ENCODE measurements around the gene RNF212.
"Not testable (repeated sequence)": the region's sequence is repeated elsewhere in the genome, so short reads cannot be mapped to it uniquely, and the experiment has no call there.

RNF212 gene

GRCh38 chr4:1056671-1057402 is 56.5 kb downstream of the RNF212 start:
- TF ChIP-seq, protein P1, sequence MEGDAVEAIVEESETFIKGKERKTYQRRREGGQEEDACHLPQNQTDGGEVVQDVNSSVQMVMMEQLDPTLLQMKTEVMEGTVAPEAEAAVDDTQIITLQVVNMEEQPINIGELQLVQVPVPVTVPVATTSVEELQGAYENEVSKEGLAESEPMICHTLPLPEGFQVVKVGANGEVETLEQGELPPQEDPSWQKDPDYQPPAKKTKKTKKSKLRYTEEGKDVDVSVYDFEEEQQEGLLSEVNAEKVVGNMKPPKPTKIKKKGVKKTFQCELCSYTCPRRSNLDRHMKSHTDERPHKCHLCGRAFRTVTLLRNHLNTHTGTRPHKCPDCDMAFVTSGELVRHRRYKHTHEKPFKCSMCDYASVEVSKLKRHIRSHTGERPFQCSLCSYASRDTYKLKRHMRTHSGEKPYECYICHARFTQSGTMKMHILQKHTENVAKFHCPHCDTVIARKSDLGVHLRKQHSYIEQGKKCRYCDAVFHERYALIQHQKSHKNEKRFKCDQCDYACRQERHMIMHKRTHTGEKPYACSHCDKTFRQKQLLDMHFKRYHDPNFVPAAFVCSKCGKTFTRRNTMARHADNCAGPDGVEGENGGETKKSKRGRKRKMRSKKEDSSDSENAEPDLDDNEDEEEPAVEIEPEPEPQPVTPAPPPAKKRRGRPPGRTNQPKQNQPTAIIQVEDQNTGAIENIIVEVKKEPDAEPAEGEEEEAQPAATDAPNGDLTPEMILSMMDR (IDR thresholded peaks at IDR 0.05; ENCODE audit: extremely low read depth, missing control alignments), result no peak
- DNase-seq (ENCODE audit: low spot score), result no peak

- TF ChIP-seq, protein P1 (IDR thresholded peaks at IDR 0.05; ENCODE audit: extremely low read depth, missing control alignments), result no peak
- DNase-seq (ENCODE audit: low spot score), result peak; percentile 73
These were observed 57.4 kb downstream of the RNF212 start for GRCh38 chr4:1055721-1056590.

GRCh38 chr4:1055243-1055701 is 58.1 kb downstream of the RNF212 start:
- not testable (repeated sequence) for DNase-seq (ENCODE audit: low spot score)

DNA sequence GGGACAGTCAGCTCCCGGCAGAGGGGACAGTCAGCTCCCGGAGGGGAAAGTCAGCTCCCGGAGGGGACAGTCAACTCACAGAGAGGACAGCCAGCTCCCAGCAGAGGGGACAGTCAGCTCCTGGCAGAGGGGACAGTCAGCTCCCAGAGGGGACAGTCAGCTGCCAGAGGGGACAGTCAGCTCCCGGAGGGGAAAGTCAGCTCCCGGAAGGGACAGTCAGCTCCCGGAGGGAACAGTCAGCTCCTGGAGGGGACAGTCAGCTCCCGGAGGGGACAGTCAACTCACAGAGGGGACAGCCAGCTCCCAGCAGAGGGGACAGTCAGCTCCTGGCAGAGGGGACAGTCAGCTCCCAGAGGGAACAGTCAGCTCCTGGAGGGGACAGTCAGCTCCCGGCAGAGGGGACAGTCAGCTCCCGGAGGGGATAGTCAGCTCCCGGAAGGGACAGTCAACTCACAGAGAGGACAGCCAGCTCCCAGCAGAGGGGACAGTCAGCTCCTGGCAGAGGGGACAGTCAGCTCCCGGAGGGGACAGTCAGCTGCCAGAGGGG is 58.6 kb downstream of the RNF212 start:
- not testable (repeated sequence) for DNase-seq (ENCODE audit: low spot score)

DNA sequence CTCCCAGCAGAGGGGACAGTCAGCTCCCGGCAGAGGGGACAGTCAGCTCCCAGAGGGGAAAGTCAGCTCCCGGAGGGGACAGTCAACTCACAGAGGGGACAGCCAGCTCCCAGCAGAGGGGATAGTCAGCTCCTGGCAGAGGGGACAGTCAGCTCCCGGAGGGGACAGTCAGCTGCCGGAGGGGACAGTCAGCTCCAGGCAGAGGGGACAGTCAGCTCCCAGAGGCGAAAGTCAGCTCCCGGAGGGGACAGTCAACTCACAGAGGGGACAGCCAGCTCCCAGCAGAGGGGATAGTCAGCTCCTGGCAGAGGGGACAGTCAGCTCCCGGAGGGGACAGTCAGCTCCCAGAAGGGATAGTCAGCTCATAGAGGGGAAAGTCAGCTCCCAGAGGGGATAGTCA is 59.5 kb downstream of the RNF212 start:
- DNase-seq (ENCODE audit: low spot score), result not testable (repeated sequence)

DNA sequence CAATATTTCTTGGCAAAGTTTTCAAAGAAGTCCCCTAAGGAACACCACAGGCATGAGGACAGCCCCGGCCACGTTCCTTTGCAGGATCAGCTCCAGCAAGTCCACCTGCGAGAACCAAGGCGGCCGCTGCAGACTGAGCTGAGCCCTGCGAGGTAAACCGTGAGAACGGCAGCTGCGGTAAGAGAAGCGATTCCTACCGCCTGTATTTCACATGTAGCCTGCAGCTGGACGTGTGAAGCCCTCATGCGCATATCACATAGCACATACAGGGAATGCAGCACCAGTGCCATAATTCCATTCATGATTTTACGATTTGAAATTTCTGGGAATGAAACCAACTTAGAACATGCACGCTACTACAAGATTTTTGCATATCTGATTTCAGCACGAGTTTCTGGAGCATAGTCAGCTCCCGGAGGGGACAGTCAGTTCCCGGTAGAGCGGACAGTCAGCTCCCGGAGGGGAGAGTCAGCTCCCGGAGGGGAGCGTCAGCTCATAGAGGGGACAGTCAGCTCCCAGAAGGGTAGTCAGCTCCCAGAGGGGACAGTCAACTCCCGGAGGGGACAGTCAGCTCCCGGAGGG is 60.2 kb downstream of the RNF212 start:
- TF ChIP-seq, protein P1 (IDR thresholded peaks at IDR 0.05; ENCODE audit: extremely low read depth, missing control alignments), result no peak
- no peak for DNase-seq (ENCODE audit: low spot score)

DNA sequence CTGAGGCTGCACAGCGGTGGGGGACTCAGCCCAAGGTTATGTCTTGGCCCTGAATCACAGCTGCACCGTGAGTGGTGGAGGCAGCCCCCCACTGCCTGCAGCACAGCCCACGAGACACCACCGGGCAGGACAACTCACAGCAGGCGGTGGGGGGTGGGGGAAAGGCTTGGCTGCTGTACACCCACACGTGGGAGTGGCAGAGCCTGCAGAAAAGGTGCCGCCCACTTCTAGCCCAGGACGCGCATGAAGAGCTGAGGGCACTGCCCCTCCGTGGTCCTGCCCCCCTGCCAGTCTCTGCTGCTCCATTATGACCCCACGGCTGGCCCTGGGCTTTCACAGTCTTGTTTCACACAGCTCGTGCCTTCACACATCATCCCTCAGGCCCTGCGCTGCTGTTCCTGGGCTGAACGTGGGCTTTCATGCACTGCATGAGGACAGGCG is 61.1 kb downstream of the RNF212 start:
- DNase-seq (ENCODE audit: low spot score), result no peak
- TF ChIP-seq, protein P1 (IDR thresholded peaks at IDR 0.05; ENCODE audit: extremely low read depth, missing control alignments), result no peak

DNA sequence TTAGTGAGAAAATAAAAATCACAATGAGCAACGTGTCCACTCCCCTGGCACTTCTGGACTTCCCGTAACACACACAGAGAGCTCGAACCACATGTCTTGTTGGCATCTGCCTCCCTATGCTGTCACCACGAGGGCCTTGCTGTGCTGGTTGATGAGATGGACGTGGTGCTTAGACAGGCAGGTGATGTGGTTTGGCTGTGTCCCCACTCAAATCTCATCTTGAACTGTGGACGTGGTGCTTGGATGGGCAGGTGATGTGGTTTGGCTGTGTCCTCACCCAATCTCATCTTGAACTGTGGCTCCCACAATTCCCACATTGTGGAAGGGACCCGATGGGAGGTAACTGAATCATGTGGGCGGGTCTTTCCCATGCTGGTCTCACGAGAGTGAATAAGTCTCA is 61.9 kb downstream of the RNF212 start:
- TF ChIP-seq, protein P1 (IDR thresholded peaks at IDR 0.05; ENCODE audit: extremely low read depth, missing control alignments), result no peak
- DNase-seq (ENCODE audit: low spot score), result no peak
